Hematopoietic multipotent progenitor cell treated with erythropoietin and hydrocortisone succinate and interleukin-3 and kit ligand, for 4 days (in vitro differentiated cells): ENCODE data around the gene SLCO3A1.
"Not testable (repeated sequence)": the region's sequence is repeated elsewhere in the genome, so short reads cannot be mapped to it uniquely, and the experiment has no call there.

Experiments
- DNase-seq: peaks from one replicate; pipeline ENCODE4 v3.0.0-alpha.2; 2015

Gene SLCO3A1

GRCh38 chr15:92170897-92171296, 317.4 kb downstream of the SLCO3A1 start:
- no peak for DNase-seq

DNA sequence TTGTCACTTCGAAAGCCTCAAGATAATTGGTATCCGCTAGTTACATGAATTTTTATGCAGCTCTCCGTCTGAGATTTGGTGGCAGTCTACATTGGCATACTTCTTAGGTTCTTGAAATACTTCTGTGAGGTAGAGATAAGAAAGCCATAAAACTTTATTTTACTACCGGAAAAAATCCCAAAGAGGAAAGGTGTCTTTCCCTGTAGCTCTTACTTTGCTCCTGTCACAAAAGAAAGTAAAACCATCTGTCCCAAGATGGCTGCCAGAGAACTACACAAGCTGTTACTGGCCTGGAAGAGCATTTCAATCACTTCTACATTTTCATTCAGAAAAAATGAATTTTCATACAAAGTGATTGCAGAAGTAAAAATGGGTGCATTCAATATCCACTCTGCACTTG, 325.4 kb downstream of the SLCO3A1 start:
- no peak for DNase-seq

DNA sequence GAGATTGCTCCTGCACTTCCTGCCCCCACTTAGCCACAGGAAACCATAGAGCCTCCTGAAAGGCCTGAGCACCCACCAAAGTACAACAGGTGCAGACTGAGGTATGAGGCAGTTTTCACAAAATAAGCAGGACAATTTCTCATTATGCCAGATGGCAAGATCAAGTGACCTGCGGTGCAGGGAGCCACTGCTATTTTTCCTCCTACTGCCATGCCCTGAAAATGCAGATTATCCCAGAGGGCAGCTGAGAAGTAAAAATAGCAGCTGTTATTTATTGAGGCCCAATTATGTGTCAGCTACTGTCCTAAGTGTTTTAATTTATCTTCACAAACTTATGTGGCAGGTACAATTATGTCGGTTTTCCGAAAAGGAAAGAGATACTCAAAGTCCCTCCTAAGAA, 330.6 kb downstream of the SLCO3A1 start:
- no peak for DNase-seq

DNA sequence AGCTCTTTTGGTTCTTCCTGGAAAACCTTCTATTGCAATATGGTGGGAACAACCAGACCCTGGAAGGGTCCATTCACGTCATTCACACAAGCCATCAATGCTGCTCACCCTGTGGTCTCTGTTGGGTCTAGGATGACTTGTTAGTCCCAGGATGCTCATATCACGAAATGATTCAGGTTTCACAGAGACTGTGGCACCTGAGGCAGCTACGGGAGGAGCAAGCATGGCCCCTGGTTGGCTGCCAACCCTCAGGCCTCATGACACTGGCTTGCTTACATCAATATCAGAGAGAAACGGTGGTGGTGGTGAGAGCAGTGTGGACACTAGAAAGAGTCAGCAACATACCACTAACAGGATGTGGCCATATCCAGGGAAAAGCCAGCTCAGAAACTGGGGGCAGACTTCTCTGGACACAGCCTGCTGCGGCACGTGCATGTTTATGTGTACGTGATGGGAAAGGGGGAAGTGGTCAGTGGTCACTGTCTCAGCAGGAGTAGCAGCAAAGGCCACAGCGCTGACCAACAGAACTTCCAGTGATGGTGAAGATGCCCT, 331.2 kb downstream of the SLCO3A1 start:
- no peak for DNase-seq

GRCh38 chr15:92187975-92188374, 334.5 kb downstream of the SLCO3A1 start:
- DNase-seq: no peak

- DNase-seq: no peak
Measured at GRCh38 chr15:92189166-92189565, 335.7 kb downstream of the SLCO3A1 start.

DNA sequence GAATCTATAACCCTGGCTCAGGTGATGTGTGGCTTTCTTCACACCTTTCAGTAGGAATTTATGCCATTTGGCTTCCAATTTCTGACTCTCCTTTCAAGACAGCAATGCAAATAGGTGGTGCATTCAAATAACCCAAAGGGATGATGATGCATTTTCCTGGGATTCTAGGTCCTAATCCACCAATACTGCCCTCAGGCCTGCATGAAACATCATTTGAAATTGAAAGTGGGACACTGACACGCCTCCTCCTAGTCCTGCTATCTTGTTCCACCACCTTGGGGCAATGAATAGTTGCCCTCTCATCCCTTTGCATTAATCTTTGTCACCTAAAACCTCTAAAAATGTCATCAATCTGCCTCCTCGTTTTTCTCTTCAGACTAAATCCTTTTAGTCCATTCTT, 341.7 kb downstream of the SLCO3A1 start:
- DNase-seq: no peak

DNA sequence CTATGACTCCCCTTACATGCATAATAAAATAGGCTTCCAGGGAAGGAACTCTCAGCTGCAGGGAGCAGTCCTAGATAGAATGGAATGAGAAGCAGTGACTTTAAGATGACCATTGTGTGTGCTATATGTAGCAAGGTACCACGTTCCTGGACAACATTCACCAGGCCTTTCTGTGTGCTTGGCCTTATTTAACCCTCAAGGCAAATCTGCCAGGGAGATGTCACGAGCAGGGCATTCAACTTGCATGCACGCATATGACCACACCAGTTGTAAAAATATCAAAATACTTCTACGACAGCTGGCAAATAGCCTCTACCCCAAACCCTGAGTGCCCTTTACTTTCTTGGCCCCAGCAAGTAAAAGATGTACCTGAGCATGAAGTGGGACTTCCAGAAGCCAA, 342.8 kb downstream of the SLCO3A1 start:
- no peak for DNase-seq

GRCh38 chr15:92197746-92198145, 344.2 kb downstream of the SLCO3A1 start:
- DNase-seq: no peak

DNA sequence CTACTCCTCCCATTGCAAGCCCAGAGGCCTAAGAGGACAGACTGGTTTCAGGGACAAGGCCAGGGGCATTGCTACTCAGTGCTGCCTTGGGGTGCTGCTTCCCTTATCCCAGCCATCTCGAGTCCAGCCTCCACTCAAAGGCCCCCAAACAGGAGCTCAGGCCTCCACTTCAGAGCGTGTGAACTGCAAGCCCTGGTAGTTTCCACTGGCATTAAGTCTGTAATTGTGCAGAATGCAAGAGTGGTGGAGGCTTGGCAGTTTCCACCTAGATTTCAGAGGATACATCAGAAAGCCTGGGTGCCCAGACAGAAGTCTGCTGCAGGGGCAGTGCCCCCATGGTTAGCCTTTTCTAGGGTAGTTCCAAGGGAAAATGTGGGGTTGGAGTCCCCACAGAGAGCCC, 347.4 kb downstream of the SLCO3A1 start:
- DNase-seq: no peak

DNA sequence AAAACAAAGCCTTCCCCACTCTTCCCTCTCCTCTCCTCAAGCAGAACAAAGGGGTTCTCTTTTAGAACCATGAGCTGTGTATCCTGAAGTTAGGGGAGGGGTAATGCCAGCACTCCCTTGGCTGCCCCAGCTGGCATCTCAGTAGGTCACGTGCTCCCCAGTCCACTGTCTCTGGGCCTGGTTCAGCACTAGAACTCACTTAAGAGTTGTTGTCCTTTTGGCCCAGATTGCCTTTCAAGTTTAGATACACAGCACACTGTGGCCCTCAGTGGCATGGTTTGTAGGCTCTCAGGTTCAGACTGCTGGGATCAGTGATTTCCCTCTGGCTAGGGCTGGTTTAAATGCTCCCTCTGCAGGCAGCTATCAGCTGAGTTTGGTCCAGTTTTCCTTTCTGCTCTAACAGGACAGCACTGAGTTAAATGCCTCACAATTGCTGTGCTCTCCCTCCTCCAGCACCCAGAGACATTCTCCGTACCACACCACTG, 351.8 kb downstream of the SLCO3A1 start:
- no peak for DNase-seq

DNA sequence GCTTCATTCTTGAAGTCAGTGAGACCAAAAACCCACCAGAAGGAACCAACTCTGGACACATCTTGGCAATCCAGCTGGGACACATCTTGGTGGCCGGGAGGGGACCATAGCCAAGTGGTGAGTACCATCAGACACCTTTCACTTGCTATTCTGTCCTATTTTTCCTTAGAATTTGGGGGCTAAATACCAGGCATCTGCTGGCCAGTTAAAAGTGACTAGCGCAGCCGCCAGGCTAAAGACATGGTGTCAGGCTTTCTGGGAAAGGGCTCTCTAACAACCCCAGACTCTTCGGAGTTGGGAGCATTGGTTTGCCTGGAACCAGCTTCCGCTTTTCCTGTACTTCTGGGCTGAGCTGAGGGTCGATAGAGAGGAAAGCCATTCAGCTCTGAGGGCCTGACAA, 354.1 kb downstream of the SLCO3A1 start:
- not testable (repeated sequence) for DNase-seq
